Stimulated activated naive CD8-positive, alpha-beta T cell treated with anti-CD3 and anti-CD28 coated beads, Interleukin-15, amount 100 ng/mL, for 72 hours (primary cell): Measurements from ENCODE around the gene SLC35D1.
"Not testable (repeated sequence)": the region's sequence is repeated elsewhere in the genome, so short reads cannot be mapped to it uniquely, and the experiment has no call there.

Experiments used
- ATAC-seq: fragments of 150-1000 bp; cut with Tn5 transposase; 2 replicates; pipeline ENCODE4 v1.10.0; 2021; ENCODE audit warnings: mild to moderate bottlenecking, moderate library complexity
- DNase-seq, 2 donors: peaks; one replicate each; pipeline ENCODE4 v3.0.0; 2021 to 2022
- H3K27ac Mint-ChIP-seq, 2 donors: one replicate each; pipeline ENCODE4 v1.8.0; 2022; ENCODE audit warnings: mild to moderate bottlenecking in 2 of 2, mixed read lengths in 2 of 2, moderate library complexity in 2 of 2
- H3K27me3 Mint-ChIP-seq: one replicate; pipeline ENCODE4 v1.8.0; 2022; ENCODE audit warnings: mixed read lengths
- H3K4me1 Mint-ChIP-seq: one replicate; pipeline ENCODE4 v1.8.0; 2022; ENCODE audit warnings: mild to moderate bottlenecking, mixed read lengths
- H3K4me3 Mint-ChIP-seq, 2 donors: one replicate each; pipeline ENCODE4 v1.8.0; 2022; ENCODE audit warnings: mild to moderate bottlenecking in 2 of 2, mixed read lengths in 2 of 2, moderate library complexity in 1 of 2
- H3K9me3 Mint-ChIP-seq, 2 donors: one replicate each; pipeline ENCODE4 v1.8.0; 2022; ENCODE audit warnings: mixed read lengths in 2 of 2

SLC35D1 gene

DNA sequence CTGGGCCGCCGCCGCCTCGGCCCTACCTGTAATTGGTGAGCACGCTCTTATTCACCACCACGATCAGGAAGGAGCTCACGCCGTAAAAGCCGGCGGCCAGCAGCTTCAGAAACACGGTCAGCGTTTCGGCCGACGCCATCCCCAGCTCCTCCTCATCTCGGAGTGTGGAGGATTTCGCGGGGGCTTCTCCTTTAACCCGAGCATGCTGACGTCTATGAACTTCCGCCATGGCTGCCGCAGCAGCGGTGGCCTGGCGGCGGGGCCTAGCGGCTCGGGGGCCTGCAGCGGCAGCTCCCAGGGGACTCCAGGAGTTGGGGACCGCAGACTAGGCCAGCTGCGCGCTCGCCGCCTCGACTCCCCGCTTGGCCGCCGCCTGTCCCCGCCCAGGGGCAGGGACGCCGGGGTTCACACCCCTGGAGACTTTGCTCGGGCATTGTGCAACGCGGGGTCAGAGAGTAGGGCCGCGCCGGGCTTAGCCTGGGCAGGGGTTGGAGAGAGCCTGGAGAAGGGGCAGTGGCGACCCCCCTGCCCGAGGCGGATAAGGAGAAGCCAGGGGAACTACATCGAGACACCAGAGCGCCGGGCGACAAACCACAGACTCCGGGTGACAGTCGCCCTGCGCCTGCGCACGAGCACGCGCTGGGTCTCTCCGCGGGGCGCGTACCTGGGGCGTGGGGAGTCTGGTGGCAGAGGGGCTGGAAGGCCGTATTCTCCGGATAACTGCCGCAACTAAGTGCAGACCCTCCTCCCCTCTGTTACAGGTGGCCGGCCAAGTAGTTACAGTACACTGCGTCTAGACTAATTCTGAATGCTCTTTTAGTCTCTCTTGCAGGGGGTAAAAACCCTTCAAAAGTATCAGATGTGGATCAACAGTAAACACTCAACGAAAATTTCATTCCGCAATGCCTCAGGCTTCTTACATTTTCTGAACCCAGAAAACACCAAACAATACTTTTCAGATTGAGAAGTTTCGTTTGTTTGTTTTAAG, at the start of gene SLC35D1:
SLC35D1 (minus strand) TSS at position 364 of the 988 bp plus-strand sequence; CDS start at position 229, 135 bp downstream.
- Mint-ChIP-seq H3K27ac (peak within 1 kb of the TSS; percentile 98 to 99), H3K27me3 (peaks cover 2% of the 10 kb centered on the region), H3K4me3 (peak within 1 kb of the TSS; percentile 94 to 95), H3K4me1 (peaks cover 21% of the 10 kb centered on the region), H3K9me3 (no peaks in the 10 kb centered on the region)
- peak; percentile 78 to 82 for DNase-seq
- ATAC-seq, result peak; percentile 89

DNA sequence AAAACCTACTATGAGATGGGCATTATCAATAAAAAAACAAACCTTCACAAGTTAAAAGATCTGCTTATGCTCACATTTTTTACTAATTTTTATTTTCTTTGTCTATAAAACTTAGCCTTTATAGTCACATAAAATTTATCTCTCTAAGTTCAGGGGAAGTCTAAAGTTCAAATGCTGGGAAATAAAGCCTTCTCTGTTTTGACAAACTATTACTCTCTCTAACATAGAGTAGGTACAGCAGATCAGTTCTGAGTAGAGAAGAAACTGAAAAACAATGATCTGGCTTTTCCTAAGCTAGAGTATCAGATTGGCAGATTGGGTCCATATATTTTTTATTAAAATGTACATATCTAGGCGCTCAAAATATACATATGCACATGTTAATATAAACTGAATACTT, 49.6 kb upstream of the SLC35D1 start:
- H3K27ac Mint-ChIP-seq, result no peak overlapping the region
- H3K4me3 Mint-ChIP-seq, result no peak overlapping the region
- no peak for DNase-seq
- H3K9me3 Mint-ChIP-seq, result no peaks in the 10 kb centered on the region
- no peak for ATAC-seq
- H3K27me3 Mint-ChIP-seq, result no peaks in the 10 kb centered on the region
- no peaks in the 10 kb centered on the region for H3K4me1 Mint-ChIP-seq

DNA sequence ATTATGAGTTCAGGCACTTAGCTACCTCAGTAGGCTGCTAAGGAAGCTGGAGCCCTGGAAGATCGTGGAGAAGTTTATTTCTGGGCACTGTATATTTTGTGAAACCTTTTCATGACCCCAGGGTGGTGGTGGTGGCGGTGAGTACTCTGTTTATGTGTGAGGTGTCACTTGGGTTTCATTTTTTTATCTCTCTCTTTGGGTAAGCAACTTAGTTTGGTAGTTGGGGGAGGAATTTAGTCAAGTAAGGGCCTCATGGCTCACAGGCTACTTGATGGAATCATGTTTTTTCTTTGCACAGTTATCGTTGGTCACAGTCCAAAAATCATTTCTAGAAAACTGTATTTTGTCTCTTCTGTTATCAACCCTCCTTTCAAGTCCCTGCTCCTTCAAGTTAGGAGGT, 46.9 kb upstream of the SLC35D1 start:
- Mint-ChIP-seq H3K27ac (no peak overlapping the region), H3K4me1 (no peaks in the 10 kb centered on the region), H3K4me3 (no peak overlapping the region), H3K27me3 (no peaks in the 10 kb centered on the region), H3K9me3 (no peaks in the 10 kb centered on the region)
- DNase-seq (no peak), ATAC-seq (no peak)

DNA sequence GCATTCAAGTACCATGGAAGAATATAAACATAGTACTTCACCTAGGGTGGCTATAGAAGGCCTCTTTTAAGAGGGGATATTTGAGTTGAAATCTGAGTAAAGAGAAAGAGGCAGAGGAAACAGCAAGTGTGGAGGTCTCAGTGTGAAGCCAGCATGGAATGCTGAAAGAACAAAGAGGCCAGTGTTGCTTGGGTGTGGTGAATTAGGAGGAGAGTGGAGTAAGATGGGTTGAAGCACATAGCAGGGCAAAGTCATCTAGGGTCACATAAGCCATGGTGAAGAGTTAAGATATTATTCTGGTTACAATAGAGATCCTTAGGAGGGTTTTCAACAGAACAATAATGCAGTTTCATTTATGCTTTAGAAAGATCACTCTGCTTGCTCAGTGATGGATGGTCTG, 43.4 kb upstream of the SLC35D1 start:
- Mint-ChIP-seq H3K9me3 (no peaks in the 10 kb centered on the region), H3K4me1 (no peaks in the 10 kb centered on the region), H3K27me3 (no peaks in the 10 kb centered on the region), H3K4me3 (no peak overlapping the region), H3K27ac (no peak overlapping the region)
- DNase-seq (no peak), ATAC-seq (no peak)

GRCh38 chr1:67094191-67094590, 40.2 kb upstream of the SLC35D1 start:
- no peaks in the 10 kb centered on the region for H3K9me3 Mint-ChIP-seq
- H3K4me3 Mint-ChIP-seq, result no peak overlapping the region
- no peak for DNase-seq
- no peaks in the 10 kb centered on the region for H3K4me1 Mint-ChIP-seq
- no peak for ATAC-seq
- H3K27me3 Mint-ChIP-seq, result no peaks in the 10 kb centered on the region
- no peak overlapping the region for H3K27ac Mint-ChIP-seq

- DNase-seq, result no peak
- Mint-ChIP-seq H3K27me3 (no peaks in the 10 kb centered on the region), H3K9me3 (no peaks in the 10 kb centered on the region), H3K27ac (no peak overlapping the region), H3K4me3 (no peak overlapping the region), H3K4me1 (no peaks in the 10 kb centered on the region)
- no peak for ATAC-seq
Measured at GRCh38 chr1:67089685-67090208, 35.8 kb upstream of the SLC35D1 start.

DNA sequence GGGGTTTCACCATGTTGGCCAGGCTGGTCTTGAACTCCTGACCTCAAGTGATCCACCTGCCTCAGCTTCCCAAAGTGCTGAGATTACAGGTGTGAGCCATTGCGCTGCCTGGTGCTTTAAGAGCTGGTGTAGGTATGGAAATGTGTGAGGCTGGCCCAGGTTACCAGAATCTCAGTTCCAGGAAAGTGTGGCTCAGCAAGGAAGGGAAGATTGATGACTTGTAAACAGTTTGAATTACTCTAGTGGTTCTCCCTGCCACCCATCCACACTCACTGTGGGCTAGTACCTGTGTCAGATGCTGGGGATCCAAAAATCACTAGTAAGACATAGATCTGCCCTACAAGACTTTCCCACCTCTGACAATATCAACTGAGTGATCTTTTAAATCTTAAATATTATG, 34.5 kb upstream of the SLC35D1 start:
- H3K27ac Mint-ChIP-seq, result no peak overlapping the region
- no peaks in the 10 kb centered on the region for H3K9me3 Mint-ChIP-seq

GRCh38 chr1:67085326-67085725, 31.4 kb upstream of the SLC35D1 start:
- DNase-seq (no peak), ATAC-seq (no peak)
- Mint-ChIP-seq H3K4me1 (no peaks in the 10 kb centered on the region), H3K4me3 (no peak overlapping the region), H3K9me3 (no peaks in the 10 kb centered on the region), H3K27ac (no peak overlapping the region), H3K27me3 (no peaks in the 10 kb centered on the region)

More for the DNA sequence above, 34.5 kb upstream of the SLC35D1 start:
- ATAC-seq (no peak), DNase-seq (no peak)
- Mint-ChIP-seq H3K27me3 (no peaks in the 10 kb centered on the region), H3K4me1 (no peaks in the 10 kb centered on the region), H3K4me3 (no peak overlapping the region)

DNA sequence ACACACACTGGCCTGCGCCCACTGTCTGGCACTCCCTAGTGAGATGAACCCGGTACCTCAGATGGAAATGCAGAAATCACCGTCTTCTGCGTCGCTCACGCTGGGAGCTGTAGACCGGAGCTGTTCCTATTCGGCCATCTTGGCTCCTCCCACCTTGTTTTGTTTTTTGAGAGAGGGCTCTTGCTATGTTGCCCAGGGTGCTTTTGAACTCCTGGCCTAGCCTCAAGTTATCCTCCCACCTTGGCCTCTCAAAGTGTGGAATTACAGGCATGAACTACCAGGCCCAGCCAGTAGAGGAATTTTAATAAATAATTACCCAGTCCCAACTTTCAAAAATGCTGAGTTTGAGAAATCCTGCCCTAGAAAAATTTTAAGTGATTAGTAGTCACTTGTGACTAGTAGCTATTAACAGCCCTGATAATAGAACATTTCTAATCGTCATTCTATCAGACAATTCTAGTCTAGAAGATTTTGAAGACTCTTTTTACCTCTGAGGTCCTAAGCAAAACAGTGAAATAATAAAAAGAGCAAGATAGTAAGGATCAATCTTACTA, 30.9 kb upstream of the SLC35D1 start:
- ATAC-seq (no peak), DNase-seq (no peak)

GRCh38 chr1:67078291-67078690, 24.3 kb upstream of the SLC35D1 start:
- ATAC-seq, result no peak
- no peak for DNase-seq
- no peaks in the 10 kb centered on the region for H3K9me3 Mint-ChIP-seq
- no peaks in the 10 kb centered on the region for H3K27me3 Mint-ChIP-seq
- H3K27ac Mint-ChIP-seq, result peak overlapping the region in 1 of 2 donors; percentile 40
- no peaks in the 10 kb centered on the region for H3K4me1 Mint-ChIP-seq
- H3K4me3 Mint-ChIP-seq, result no peak overlapping the region

More for the DNA sequence above, 30.9 kb upstream of the SLC35D1 start:
- Mint-ChIP-seq H3K4me3 (no peak overlapping the region), H3K27me3 (no peaks in the 10 kb centered on the region), H3K9me3 (no peaks in the 10 kb centered on the region), H3K27ac (no peak overlapping the region), H3K4me1 (no peaks in the 10 kb centered on the region)

- H3K9me3 Mint-ChIP-seq, result peaks cover 4% of the 10 kb centered on the region in 2 donors
- no peak overlapping the region for H3K4me3 Mint-ChIP-seq
- no peak overlapping the region for H3K27ac Mint-ChIP-seq
- H3K27me3 Mint-ChIP-seq, result no peaks in the 10 kb centered on the region
- no peaks in the 10 kb centered on the region for H3K4me1 Mint-ChIP-seq
- DNase-seq, result no peak
- peak; percentile 55 for ATAC-seq
Measured at GRCh38 chr1:67077593-67077992, 23.6 kb upstream of the SLC35D1 start.

- no peak for ATAC-seq
- H3K4me3 Mint-ChIP-seq, result no peak overlapping the region
- no peaks in the 10 kb centered on the region for H3K4me1 Mint-ChIP-seq
- no peak for DNase-seq
- H3K27me3 Mint-ChIP-seq, result no peaks in the 10 kb centered on the region
- no peak overlapping the region for H3K27ac Mint-ChIP-seq
- H3K9me3 Mint-ChIP-seq, result peaks cover 15 to 23% of the 10 kb centered on the region in 2 donors
Measured at GRCh38 chr1:67072749-67073148, 18.8 kb upstream of the SLC35D1 start.

GRCh38 chr1:67067655-67068054, 13.7 kb upstream of the SLC35D1 start:
- ATAC-seq, DNase-seq, H3K27ac Mint-ChIP-seq, H3K4me3 Mint-ChIP-seq, H3K27me3 Mint-ChIP-seq, H3K4me1 Mint-ChIP-seq: not testable (repeated sequence)
- peaks cover 24 to 31% of the 10 kb centered on the region in 2 donors for H3K9me3 Mint-ChIP-seq

DNA sequence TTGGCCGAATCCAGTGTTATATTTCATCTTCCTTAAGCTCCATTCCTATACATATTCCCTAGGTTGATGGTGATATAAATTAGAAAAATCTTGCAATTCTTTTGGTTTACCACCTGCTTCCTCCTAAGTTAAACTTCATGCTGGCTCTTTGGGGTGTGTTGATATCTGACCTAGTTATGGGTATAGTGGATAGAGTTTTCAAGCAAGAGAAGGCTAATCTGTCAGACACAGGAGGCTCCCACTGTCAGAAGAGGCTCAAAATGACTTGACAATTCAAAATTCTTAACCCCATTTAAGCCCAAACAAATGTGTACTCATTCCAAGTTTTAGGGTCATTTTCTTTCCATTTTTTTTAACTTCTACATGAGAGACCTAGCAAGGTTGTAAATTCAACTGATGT, 8.5 kb upstream of the SLC35D1 start:
- Mint-ChIP-seq H3K9me3 (peaks cover 8 to 9% of the 10 kb centered on the region in 2 donors), H3K27ac (no peak overlapping the region), H3K4me1 (no peaks in the 10 kb centered on the region), H3K4me3 (no peak overlapping the region), H3K27me3 (peaks cover 15% of the 10 kb centered on the region)
- DNase-seq (no peak), ATAC-seq (no peak)

GRCh38 chr1:67061266-67061665, 7.3 kb upstream of the SLC35D1 start:
- peaks cover 15% of the 10 kb centered on the region for H3K27me3 Mint-ChIP-seq
- no peak overlapping the region for H3K4me3 Mint-ChIP-seq
- no peaks in the 10 kb centered on the region for H3K4me1 Mint-ChIP-seq
- H3K9me3 Mint-ChIP-seq, result no peaks in the 10 kb centered on the region
- H3K27ac Mint-ChIP-seq, result no peak overlapping the region
- ATAC-seq (no peak), DNase-seq (no peak)

DNA sequence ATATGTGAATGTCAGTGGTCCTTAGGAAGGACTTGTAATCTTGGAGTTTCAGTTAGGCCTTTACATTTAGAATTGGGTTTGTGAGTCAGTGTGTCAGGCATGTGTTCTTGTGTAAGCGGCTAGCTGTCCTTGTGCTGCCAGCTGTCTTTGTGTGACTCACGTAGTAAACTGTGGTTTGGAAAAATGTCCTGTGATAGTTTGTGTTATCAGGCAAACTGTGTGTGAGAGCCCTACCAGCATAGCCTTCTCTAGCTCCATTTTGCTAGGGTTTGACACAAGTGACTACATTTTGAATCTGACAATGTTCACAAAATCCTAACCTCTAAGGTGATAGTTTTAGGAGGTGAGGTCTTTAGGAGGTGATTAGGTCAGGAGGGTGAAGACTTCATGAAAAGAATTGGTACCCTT, 6.9 kb upstream of the SLC35D1 start:
- no peak for DNase-seq
- no peak for ATAC-seq
- Mint-ChIP-seq H3K9me3 (no peaks in the 10 kb centered on the region), H3K27ac (no peak overlapping the region), H3K4me3 (no peak overlapping the region), H3K4me1 (no peaks in the 10 kb centered on the region), H3K27me3 (peaks cover 15% of the 10 kb centered on the region)
